Right renal cortex interstitium (tissue), 3 donors: ENCODE data around the gene HERPUD1. TPM values are rescaled to one million over a fixed set of nuclear protein-coding genes. Genes with fewer than 3 reads are reported as not detected.
"Not testable (repeated sequence)": the region's sequence is repeated elsewhere in the genome, so short reads cannot be mapped to it uniquely, and the experiment has no call there.

ENCODE experiments used
- DNase-seq, 3 donors: peaks; one replicate each; pipeline ENCODE4 v3.0.0-alpha.2; 2013; ENCODE audit warnings: low read depth in 3 of 3, low spot score in 2 of 3
- polyA plus RNA-seq, 3 donors: library from polyadenylated mRNA; unstranded; fragments of 120-200 nt; gene quantifications; one replicate each; pipeline ENCODE4 v1.2.1, GENCODE V29; 2013; ENCODE audit not compliant: insufficient read length in 3 of 3

Gene HERPUD1
- 100 to 1,000 TPM; 120 to 152 (median 144) TPM for polyA plus RNA-seq

GRCh38 chr16:56931892-56932720 lies at the start of gene HERPUD1:
HERPUD1 (plus strand) TSS chr16:56932142; CDS start chr16:56932245, 103 bp downstream.
- DNase-seq: peak; percentile 87 to 94 (median 94)

GRCh38 chr16:56883586-56883985 lies 48.4 kb upstream of the HERPUD1 start:
- DNase-seq: no peak

GRCh38 chr16:56884026-56884582 lies 47.8 kb upstream of the HERPUD1 start:
- no peak for DNase-seq

GRCh38 chr16:56884929-56885328 lies 47.0 kb upstream of the HERPUD1 start:
- DNase-seq: not testable (repeated sequence)

GRCh38 chr16:56885446-56886162 lies 46.3 kb upstream of the HERPUD1 start:
- no peak for DNase-seq

GRCh38 chr16:56886296-56886695 lies 45.6 kb upstream of the HERPUD1 start:
- DNase-seq: no peak

- no peak for DNase-seq
Measured at GRCh38 chr16:56886826-56887225, 45.1 kb upstream of the HERPUD1 start.

- DNase-seq: no peak
Measured at GRCh38 chr16:56888806-56889205, 43.1 kb upstream of the HERPUD1 start.

GRCh38 chr16:56889206-56889605 lies 42.7 kb upstream of the HERPUD1 start:
- no peak for DNase-seq

- no peak for DNase-seq
Measured at GRCh38 chr16:56891685-56892084, 40.3 kb upstream of the HERPUD1 start.

- no peak for DNase-seq
Measured at GRCh38 chr16:56892705-56893104, 39.2 kb upstream of the HERPUD1 start.

GRCh38 chr16:56894331-56894917 lies 37.5 kb upstream of the HERPUD1 start:
- no peak for DNase-seq

- DNase-seq: no peak
Measured at GRCh38 chr16:56895813-56896212, 36.1 kb upstream of the HERPUD1 start.

GRCh38 chr16:56896244-56896643 lies 35.7 kb upstream of the HERPUD1 start:
- no peak for DNase-seq

GRCh38 chr16:56897026-56897799 lies 34.7 kb upstream of the HERPUD1 start:
- no peak for DNase-seq

GRCh38 chr16:56898847-56899246 lies 33.1 kb upstream of the HERPUD1 start:
- no peak for DNase-seq

GRCh38 chr16:56903866-56904265 lies 28.1 kb upstream of the HERPUD1 start:
- DNase-seq: no peak

- no peak for DNase-seq
Measured at GRCh38 chr16:56907401-56907800, 24.5 kb upstream of the HERPUD1 start.

GRCh38 chr16:56909527-56909979 lies 22.4 kb upstream of the HERPUD1 start:
- DNase-seq: no peak

- DNase-seq: no peak
Measured at GRCh38 chr16:56910112-56910511, 21.8 kb upstream of the HERPUD1 start.
